ENCODE data around the gene PRKAR2B.

DNA sequence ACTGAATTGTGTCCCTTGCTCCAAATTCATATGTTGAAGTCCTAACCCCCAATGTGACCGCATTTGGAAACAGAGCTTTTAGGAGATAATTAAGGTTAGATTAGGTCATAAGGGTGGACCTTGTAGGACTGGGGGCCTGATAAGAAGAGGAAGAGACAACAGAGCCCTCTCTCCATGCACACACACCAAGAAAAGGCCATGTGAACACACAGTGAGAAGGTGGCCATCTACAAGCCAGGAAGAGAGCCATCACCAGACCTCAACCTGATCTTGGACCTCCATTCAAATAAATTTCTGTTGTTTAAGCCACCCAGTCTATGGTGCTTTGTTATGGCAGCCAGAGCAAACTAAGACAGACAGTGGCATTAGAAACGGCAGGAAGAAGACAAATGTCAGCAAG is 12.5 kb upstream of the PRKAR2B start:
- no peak for TF ChIP-seq POLR2AphosphoS5 (IDR thresholded peaks at IDR 0.05; ENCODE audit: low read depth, low read length)
- no peak for TF ChIP-seq TAF1 (IDR thresholded peaks at IDR 0.05; ENCODE audit: borderline replicate concordance, insufficient read depth, low read length)
- TF ChIP-seq SIN3A (IDR thresholded peaks at IDR 0.05; ENCODE audit: borderline replicate concordance, insufficient read depth, low read length), result no peak
- TF ChIP-seq, protein P1, sequence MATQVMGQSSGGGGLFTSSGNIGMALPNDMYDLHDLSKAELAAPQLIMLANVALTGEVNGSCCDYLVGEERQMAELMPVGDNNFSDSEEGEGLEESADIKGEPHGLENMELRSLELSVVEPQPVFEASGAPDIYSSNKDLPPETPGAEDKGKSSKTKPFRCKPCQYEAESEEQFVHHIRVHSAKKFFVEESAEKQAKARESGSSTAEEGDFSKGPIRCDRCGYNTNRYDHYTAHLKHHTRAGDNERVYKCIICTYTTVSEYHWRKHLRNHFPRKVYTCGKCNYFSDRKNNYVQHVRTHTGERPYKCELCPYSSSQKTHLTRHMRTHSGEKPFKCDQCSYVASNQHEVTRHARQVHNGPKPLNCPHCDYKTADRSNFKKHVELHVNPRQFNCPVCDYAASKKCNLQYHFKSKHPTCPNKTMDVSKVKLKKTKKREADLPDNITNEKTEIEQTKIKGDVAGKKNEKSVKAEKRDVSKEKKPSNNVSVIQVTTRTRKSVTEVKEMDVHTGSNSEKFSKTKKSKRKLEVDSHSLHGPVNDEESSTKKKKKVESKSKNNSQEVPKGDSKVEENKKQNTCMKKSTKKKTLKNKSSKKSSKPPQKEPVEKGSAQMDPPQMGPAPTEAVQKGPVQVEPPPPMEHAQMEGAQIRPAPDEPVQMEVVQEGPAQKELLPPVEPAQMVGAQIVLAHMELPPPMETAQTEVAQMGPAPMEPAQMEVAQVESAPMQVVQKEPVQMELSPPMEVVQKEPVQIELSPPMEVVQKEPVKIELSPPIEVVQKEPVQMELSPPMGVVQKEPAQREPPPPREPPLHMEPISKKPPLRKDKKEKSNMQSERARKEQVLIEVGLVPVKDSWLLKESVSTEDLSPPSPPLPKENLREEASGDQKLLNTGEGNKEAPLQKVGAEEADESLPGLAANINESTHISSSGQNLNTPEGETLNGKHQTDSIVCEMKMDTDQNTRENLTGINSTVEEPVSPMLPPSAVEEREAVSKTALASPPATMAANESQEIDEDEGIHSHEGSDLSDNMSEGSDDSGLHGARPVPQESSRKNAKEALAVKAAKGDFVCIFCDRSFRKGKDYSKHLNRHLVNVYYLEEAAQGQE (IDR thresholded peaks at IDR 0.05; ENCODE audit: insufficient read depth in 1 of 2, low read depth in 2 of 2, low read length in 2 of 2), result no peak

Data from PFSK-1 (cell line).